NB4 (cell line): Measurements from ENCODE around the gene NXPH4.

Source experiments
- MYC ChIP-seq: IDR thresholded peaks from 2 replicates; pipeline ENCODE4 v1.6.1; 2011; ENCODE audit warnings: low read depth, low read length
- POLR2A ChIP-seq: IDR thresholded peaks from 2 replicates; pipeline ENCODE4 v1.6.1; 2011; ENCODE audit warnings: mild to moderate bottlenecking; ENCODE audit not compliant: insufficient read length; ENCODE audit errors: extremely low read depth
- TF ChIP-seq, protein P1 (sequence below): IDR thresholded peaks from one replicate; pipeline ENCODE4 v1.5.1; 2012; ENCODE audit warnings: low read depth, low read length

DNA sequence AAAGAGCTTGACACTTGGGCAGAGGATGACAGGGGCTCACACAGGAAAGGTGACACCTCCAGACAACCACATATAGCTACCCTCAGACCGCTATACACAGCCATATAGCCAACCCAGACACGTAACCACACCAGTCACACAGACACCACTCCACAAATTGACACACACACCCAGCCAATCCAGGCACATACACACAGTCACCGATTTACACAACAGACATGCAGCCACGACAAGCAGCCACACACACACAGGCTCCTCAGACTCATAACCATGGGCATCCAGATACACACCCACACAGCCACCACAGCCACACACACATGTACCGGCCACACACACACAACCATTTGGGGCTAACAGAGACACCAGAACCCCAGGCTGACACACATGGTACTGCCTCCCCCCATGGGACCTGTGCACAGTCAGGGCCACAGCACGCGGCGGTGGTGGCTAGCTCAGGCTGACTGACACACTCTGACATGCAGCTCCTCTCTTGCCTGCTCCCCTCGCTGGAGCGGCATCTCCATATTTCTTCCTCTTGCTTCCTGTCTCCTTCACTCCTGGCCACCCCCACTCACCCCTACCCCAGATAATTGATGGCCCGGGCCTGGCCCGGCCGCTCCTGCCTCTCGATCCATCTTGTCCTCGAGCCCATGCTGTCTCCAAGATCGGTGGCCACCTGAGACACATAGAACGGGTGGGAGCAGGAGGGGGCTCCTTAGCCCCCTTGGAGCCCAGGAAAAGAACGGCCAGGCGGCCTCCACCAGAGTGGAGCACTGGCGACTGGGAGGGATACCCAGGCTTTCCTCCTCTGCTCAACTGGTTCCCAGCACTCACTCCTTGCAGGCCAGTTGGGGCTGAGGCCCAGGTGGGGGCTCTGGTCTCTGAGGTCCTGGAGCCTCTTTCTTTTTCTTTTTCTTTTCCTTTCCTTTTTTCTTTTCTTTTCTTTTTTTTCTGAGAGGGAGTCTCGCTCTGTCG is 6.9 kb downstream of the NXPH4 start:
- TF ChIP-seq, protein P1, sequence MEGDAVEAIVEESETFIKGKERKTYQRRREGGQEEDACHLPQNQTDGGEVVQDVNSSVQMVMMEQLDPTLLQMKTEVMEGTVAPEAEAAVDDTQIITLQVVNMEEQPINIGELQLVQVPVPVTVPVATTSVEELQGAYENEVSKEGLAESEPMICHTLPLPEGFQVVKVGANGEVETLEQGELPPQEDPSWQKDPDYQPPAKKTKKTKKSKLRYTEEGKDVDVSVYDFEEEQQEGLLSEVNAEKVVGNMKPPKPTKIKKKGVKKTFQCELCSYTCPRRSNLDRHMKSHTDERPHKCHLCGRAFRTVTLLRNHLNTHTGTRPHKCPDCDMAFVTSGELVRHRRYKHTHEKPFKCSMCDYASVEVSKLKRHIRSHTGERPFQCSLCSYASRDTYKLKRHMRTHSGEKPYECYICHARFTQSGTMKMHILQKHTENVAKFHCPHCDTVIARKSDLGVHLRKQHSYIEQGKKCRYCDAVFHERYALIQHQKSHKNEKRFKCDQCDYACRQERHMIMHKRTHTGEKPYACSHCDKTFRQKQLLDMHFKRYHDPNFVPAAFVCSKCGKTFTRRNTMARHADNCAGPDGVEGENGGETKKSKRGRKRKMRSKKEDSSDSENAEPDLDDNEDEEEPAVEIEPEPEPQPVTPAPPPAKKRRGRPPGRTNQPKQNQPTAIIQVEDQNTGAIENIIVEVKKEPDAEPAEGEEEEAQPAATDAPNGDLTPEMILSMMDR = no peak
- TF ChIP-seq POLR2A = no peak
- TF ChIP-seq MYC = no peak
